ENCODE results near the gene FOXP1. TPM values are rescaled to one million over a fixed set of nuclear protein-coding genes. Genes with fewer than 3 reads are reported as not detected.

The FOXP1 gene
- total and polyA plus RNA-seq, 2 of the 13 experiments (the other 11 are each of a cell fraction or from before 2014, with no cell fraction given): 40.4 to 59.0 TPM

DNA sequence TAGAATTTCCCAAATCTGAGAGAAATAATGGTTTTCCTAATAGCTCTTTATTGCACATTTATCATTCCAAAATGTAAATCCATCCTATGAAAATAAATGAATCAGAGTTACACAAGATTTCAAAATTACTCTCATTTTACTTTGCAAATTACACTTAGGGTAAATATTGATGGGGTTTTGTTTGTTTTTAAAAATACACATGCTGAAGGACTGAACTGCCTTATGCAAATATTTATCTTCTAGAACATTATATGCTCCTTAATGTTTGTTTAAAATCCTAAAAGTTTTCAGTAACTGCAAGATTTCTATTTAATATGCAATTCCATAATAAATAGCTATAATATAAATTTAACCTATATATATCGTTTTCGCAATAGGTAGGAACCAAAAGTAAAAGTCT lies 38.2 kb downstream of the FOXP1 start:
- Histone ChIP-seq H3K9ac (ENCODE audit: insufficient read depth, low read depth, low read length) (no peak overlapping the region), H3K4me3 (replicated peaks in 1 of 3; ENCODE audit: insufficient read depth in 1 of 3, low read depth in 2 of 3, low read length in 3 of 3) (no peak overlapping the region), H3K9me3 (ENCODE audit: low read length) (no peaks in the 10 kb centered on the region), H2AFZ (ENCODE audit: low read length) (no peak overlapping the region), H4K20me1 (ENCODE audit: insufficient read depth, low read length) (peaks cover 8% of the 10 kb centered on the region; the same call in 1 of the 2 replicates), H3K27me3 (ENCODE audit: control insufficient read depth in 1 of 2, insufficient read depth in 2 of 2, low read length in 2 of 2) (no peaks in the 10 kb centered on the region; a peak in 1 of 5 replicates), H3K27ac (ENCODE audit: extremely low read length, insufficient read depth, low read length) (no peak overlapping the region), H3K79me2 (ENCODE audit: insufficient read depth, low read length) (peaks cover 35% of the 10 kb centered on the region), H3K36me3 (replicated peaks in 1 of 2; ENCODE audit: control insufficient read depth in 1 of 2, insufficient read depth in 2 of 2, low read length in 2 of 2) (peaks cover 7 to 8% of the 10 kb centered on the region in 2 experiments; a peak in 3 of 5 replicates), H3K4me1 (ENCODE audit: insufficient read depth, low read length) (peaks cover 70% of the 10 kb centered on the region), H3K4me2 (ENCODE audit: low read depth, low read length) (no peak overlapping the region)
- peak; percentile 19 for DNase-seq (ENCODE audit: low spot score)
- intact Hi-C loops (cut with micrococcal nuclease; ENCODE audit: unreplicated experiment): no loop called here
- no TSS peak for BruUV-seq (replicated peaks)
- ChIA-PET POLR2A (interaction anchor here (1.3 to 2.7 kb wide), 4 partner anchors 35 to 337 kb away, joined by 3 to 16 read pairs (median 6); partner anchors contain the start of gene FOXP1), CTCF (ENCODE audit: low intra/inter-chr PET ratio, low total read pairs) (no interaction called here)
- in situ Hi-C loops (cut with HindIII; ENCODE audit: extremely low pct_ligation_motif_present, low pct_unique_long_range_greater_than_20kb): no loop called here
- FAIRE-seq: no peak
- ATAC-seq: no peak
- 96% methylated on average over 2 of the region's 2 CpGs for WGBS (ENCODE audit: low lambda C conversion rate)
- TF ChIP-seq ZBTB21 (CRISPR knock-in tag; IDR thresholded peaks at IDR 0.05) (no peak), FOXA3 (CRISPR knock-in tag; IDR thresholded peaks at IDR 0.05) (peak; percentile 77), HES4 (CRISPR knock-in tag; IDR thresholded peaks at IDR 0.05; ENCODE audit: borderline replicate concordance) (no peak), FIP1L1 (IDR thresholded peaks at IDR 0.05; ENCODE audit: borderline replicate concordance, insufficient read depth, low read depth, low read length) (no peak), NFYB (CRISPR knock-in tag; IDR thresholded peaks at IDR 0.05) (no peak), NAIF1 (CRISPR knock-in tag; IDR thresholded peaks at IDR 0.05; ENCODE audit: borderline replicate concordance) (no peak), LCORL (IDR thresholded peaks at IDR 0.05) (no peak), LCORL (CRISPR knock-in tag; IDR thresholded peaks at IDR 0.05) (no peak), IRX3 (CRISPR knock-in tag; IDR thresholded peaks at IDR 0.05; ENCODE audit: borderline replicate concordance, low read depth) (no peak), MEIS1 (CRISPR knock-in tag; IDR thresholded peaks at IDR 0.05; ENCODE audit: borderline replicate concordance) (no peak), PAX8 (CRISPR knock-in tag; IDR thresholded peaks at IDR 0.05; ENCODE audit: borderline replicate concordance) (no peak), ASH2L (IDR thresholded peaks at IDR 0.05; ENCODE audit: insufficient read length, low read depth, low read length) (no peak), ZNF619 (CRISPR knock-in tag; IDR thresholded peaks at IDR 0.05) (no peak)
- TF ChIP-seq, protein P1, sequence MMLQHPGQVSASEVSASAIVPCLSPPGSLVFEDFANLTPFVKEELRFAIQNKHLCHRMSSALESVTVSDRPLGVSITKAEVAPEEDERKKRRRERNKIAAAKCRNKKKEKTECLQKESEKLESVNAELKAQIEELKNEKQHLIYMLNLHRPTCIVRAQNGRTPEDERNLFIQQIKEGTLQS (CRISPR knock-in tag; IDR thresholded peaks at IDR 0.05): no peak
- TF ChIP-seq, protein P2, sequence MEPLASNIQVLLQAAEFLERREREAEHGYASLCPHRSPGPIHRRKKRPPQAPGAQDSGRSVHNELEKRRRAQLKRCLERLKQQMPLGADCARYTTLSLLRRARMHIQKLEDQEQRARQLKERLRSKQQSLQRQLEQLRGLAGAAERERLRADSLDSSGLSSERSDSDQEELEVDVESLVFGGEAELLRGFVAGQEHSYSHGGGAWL (CRISPR knock-in tag; IDR thresholded peaks at IDR 0.05): no peak
- TF ChIP-seq, protein P3, sequence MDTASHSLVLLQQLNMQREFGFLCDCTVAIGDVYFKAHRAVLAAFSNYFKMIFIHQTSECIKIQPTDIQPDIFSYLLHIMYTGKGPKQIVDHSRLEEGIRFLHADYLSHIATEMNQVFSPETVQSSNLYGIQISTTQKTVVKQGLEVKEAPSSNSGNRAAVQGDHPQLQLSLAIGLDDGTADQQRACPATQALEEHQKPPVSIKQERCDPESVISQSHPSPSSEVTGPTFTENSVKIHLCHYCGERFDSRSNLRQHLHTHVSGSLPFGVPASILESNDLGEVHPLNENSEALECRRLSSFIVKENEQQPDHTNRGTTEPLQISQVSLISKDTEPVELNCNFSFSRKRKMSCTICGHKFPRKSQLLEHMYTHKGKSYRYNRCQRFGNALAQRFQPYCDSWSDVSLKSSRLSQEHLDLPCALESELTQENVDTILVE (CRISPR knock-in tag; IDR thresholded peaks at IDR 0.05): no peak
- TF ChIP-seq, protein P4, sequence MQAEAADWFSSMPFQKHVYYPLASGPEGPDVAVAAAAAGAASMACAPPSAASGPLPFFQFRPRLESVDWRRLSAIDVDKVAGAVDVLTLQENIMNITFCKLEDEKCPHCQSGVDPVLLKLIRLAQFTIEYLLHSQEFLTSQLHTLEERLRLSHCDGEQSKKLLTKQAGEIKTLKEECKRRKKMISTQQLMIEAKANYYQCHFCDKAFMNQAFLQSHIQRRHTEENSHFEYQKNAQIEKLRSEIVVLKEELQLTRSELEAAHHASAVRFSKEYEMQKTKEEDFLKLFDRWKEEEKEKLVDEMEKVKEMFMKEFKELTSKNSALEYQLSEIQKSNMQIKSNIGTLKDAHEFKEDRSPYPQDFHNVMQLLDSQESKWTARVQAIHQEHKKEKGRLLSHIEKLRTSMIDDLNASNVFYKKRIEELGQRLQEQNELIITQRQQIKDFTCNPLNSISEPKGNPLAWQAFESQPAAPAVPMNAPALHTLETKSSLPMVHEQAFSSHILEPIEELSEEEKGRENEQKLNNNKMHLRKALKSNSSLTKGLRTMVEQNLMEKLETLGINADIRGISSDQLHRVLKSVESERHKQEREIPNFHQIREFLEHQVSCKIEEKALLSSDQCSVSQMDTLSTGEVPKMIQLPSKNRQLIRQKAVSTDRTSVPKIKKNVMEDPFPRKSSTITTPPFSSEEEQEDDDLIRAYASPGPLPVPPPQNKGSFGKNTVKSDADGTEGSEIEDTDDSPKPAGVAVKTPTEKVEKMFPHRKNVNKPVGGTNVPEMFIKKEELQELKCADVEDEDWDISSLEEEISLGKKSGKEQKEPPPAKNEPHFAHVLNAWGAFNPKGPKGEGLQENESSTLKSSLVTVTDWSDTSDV (CRISPR knock-in tag; IDR thresholded peaks at IDR 0.05): no peak
- TF ChIP-seq, protein P5, sequence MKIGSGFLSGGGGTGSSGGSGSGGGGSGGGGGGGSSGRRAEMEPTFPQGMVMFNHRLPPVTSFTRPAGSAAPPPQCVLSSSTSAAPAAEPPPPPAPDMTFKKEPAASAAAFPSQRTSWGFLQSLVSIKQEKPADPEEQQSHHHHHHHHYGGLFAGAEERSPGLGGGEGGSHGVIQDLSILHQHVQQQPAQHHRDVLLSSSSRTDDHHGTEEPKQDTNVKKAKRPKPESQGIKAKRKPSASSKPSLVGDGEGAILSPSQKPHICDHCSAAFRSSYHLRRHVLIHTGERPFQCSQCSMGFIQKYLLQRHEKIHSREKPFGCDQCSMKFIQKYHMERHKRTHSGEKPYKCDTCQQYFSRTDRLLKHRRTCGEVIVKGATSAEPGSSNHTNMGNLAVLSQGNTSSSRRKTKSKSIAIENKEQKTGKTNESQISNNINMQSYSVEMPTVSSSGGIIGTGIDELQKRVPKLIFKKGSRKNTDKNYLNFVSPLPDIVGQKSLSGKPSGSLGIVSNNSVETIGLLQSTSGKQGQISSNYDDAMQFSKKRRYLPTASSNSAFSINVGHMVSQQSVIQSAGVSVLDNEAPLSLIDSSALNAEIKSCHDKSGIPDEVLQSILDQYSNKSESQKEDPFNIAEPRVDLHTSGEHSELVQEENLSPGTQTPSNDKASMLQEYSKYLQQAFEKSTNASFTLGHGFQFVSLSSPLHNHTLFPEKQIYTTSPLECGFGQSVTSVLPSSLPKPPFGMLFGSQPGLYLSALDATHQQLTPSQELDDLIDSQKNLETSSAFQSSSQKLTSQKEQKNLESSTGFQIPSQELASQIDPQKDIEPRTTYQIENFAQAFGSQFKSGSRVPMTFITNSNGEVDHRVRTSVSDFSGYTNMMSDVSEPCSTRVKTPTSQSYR (CRISPR knock-in tag; IDR thresholded peaks at IDR 0.05; ENCODE audit: borderline replicate concordance): no peak
